ENCODE measurements around the gene AKAP7. TPM values are rescaled to one million over a fixed set of nuclear protein-coding genes. Genes with fewer than 3 reads are reported as not detected.
"Not testable (repeated sequence)": the region's sequence is repeated elsewhere in the genome, so short reads cannot be mapped to it uniquely, and the experiment has no call there.

AKAP7 gene
- total RNA-seq, 6 donors from 2014 or later, result 2.4 to 11.3 (median 7.1) TPM

DNA sequence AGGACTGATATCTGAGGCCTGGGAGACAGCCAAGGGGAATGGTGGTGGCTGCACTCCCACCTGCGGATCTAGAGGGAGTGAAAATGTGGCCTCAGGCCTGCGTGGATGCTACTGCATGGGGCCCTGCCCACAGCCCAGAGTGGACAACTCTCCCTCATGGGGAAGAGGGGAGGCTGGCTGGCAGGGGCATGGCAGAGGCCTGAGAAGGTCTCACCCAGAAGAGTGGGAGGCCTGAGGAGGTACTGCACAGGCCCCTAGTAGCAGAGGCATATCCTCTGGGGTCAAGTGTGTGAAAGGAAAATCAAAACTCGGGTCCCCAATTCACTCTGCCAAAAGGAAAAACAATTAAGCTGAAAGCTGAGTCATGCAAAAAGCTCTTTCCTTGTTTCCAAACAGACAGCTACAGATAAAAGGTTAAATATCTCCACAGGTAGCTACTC, 158.2 kb downstream of the AKAP7 start:
- TF ChIP-seq CTCF (IDR thresholded peaks at IDR 0.05) (no peak), EP300 (IDR thresholded peaks at IDR 0.05) (no peak), POLR2A (IDR thresholded peaks at IDR 0.05) (no peak), POLR2AphosphoS5 (IDR thresholded peaks at IDR 0.05) (no peak)
- peak; percentile 38 to 65 for ATAC-seq (ENCODE audit: low FRiP score in 2 of 2)
- Histone ChIP-seq H3K27ac (peak overlapping the region in 2 of 4 donors; percentile 33 to 66), H3K4me1 (peaks cover 0 to 22% (median 9%) of the 10 kb centered on the region in 4 donors), H3K27me3 (no peaks in the 10 kb centered on the region), H3K9me3 (no peaks in the 10 kb centered on the region), H3K4me3 (no peak overlapping the region), H3K36me3 (no peaks in the 10 kb centered on the region)
- WGBS, 2 donors, result 58 to 71% methylated on average over 3 of the region's 3 CpGs
- peak in 1 of 2 donors; percentile 5 for DNase-seq

DNA sequence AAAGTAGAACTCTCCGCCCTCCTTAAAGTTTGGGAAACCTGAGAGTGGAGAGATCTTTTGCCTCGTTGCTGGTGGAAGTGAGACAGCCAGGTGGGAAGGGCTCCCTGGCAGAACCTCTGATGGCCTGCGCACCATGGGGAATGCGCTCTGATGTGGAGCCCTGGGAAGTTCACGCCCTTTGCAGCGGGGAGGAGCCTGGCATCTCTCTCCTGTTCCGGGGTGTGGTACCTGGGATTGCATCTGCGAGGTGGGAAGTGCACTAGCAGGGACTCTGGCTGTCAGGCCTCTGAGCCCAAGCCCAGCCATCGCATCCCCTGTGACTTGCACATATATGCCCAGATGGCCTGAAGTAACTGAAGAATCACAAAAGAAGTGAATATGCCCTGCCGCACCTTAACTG, 159.8 kb downstream of the AKAP7 start:
- peak; percentile 26 to 31 for ATAC-seq (ENCODE audit: low FRiP score in 2 of 2)
- Histone ChIP-seq H3K4me1 (peaks cover 0 to 22% (median 9%) of the 10 kb centered on the region in 4 donors), H3K4me3 (no peak overlapping the region), H3K27me3 (no peaks in the 10 kb centered on the region), H3K36me3 (no peaks in the 10 kb centered on the region), H3K9me3 (no peaks in the 10 kb centered on the region), H3K27ac (no peak overlapping the region)
- TF ChIP-seq EP300 (IDR thresholded peaks at IDR 0.05) (no peak), CTCF (IDR thresholded peaks at IDR 0.05) (no peak), POLR2AphosphoS5 (IDR thresholded peaks at IDR 0.05) (no peak), POLR2A (IDR thresholded peaks at IDR 0.05) (no peak)
- WGBS, 2 donors, result 92 to 95% methylated on average over 2 to 10 of the region's 10 CpGs
- peak in 1 of 2 donors; percentile 25 for DNase-seq

DNA sequence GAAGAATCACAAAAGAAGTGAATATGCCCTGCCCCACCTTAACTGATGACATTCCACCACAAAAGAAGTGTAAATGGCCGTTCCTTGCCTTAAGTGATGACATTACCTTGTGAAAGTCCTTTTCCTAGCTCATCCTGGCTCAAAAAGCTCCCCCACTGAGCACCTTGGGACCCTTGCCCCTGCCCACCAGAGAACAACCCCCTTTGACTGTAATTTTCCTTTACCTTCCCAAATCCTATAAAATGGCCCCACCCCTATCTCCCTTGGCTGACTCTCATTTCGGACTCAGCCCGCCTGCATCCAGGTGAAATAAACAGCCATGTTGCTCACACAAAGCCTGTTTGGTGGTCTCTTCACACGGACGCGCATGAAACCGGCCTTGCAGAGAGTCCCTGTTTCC, 165.6 kb downstream of the AKAP7 start:
- 94 to 99% methylated on average over 7 of the region's 7 CpGs for WGBS, 2 donors

DNA sequence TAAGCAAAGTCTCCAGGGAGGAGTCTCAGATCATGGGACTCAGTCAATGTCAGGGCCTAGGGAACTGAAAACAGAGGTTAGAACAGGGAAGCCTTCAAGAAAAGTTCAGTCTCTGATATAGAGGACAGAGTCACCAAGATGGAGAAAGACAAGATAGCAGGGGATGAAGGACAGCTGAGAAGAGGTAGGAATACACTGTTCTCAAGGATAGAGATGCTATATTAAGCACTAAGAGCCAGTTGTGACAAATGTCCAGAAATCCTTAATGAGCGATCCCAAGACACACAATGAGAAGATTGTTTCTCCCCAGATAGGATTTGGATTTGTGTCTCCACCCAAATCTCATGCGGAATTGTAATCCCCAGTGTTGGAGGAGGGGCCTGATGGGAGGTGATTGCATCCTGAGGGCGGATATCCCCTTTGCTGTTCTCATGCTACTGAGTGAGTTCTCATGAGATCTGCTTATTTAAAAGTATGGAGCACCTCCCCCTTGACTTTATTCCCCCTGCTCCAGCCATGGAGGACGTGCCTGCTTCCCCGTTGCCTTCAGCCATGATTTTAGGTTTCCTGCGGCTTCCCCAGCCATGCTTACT, 168.2 kb downstream of the AKAP7 start:
- no peak for ATAC-seq (ENCODE audit: low FRiP score in 2 of 2)

More for the DNA sequence above, 165.6 kb downstream of the AKAP7 start:
- DNase-seq; H3K27me3 ChIP-seq; ATAC-seq (ENCODE audit: low FRiP score in 2 of 2); H3K9me3 ChIP-seq; H3K36me3 ChIP-seq; H3K4me1 ChIP-seq; H3K27ac ChIP-seq; H3K4me3 ChIP-seq: not testable (repeated sequence)

More for the DNA sequence above, 168.2 kb downstream of the AKAP7 start:
- Histone ChIP-seq H3K36me3 (no peaks in the 10 kb centered on the region), H3K27me3 (no peaks in the 10 kb centered on the region), H3K9me3 (no peaks in the 10 kb centered on the region), H3K4me3 (no peak overlapping the region), H3K27ac (no peak overlapping the region), H3K4me1 (no peaks in the 10 kb centered on the region)
- TF ChIP-seq POLR2A (IDR thresholded peaks at IDR 0.05) (no peak), CTCF (IDR thresholded peaks at IDR 0.05) (no peak), EP300 (IDR thresholded peaks at IDR 0.05) (no peak), POLR2AphosphoS5 (IDR thresholded peaks at IDR 0.05) (no peak)
- no peak for DNase-seq
- WGBS, 2 donors, result 87 to 88% methylated on average over 6 of the region's 6 CpGs
